GM06990 (cell line): Measurements from ENCODE around the gene CDC14A.

Source experiments
- DNase-seq: peaks from one replicate; pipeline ENCODE4 v3.0.0-alpha.2; 2011; ENCODE audit not compliant: insufficient read length; ENCODE audit errors: extremely low read depth
- H3K27me3 ChIP-seq: replicated peaks from 2 replicates; pipeline ENCODE4 v1.6.0; 2011; ENCODE audit warnings: low read length; ENCODE audit not compliant: control insufficient read depth, insufficient read depth
- H3K36me3 ChIP-seq: 2 replicates; pipeline ENCODE4 v1.5.1; 2011; ENCODE audit warnings: low read length; ENCODE audit not compliant: control insufficient read depth, insufficient read depth
- H3K4me3 ChIP-seq: replicated peaks from 2 replicates; pipeline ENCODE4 v1.5.1; 2011; ENCODE audit warnings: low read depth, mild to moderate bottlenecking, control low read depth, low read length
- TF ChIP-seq, protein P1 (sequence below): IDR thresholded peaks from 2 replicates; pipeline ENCODE4 v1.5.1; 2011; ENCODE audit warnings: low read length, control low read depth, mild to moderate bottlenecking, inconsistent platforms; ENCODE audit not compliant: insufficient read depth, poor library complexity, severe bottlenecking

Gene CDC14A

GRCh38 chr1:100565533-100565932, 213.2 kb downstream of the CDC14A start:
- H3K36me3 ChIP-seq: no peaks in the 10 kb centered on the region
- H3K4me3 ChIP-seq: no peak overlapping the region
- H3K27me3 ChIP-seq: no peaks in the 10 kb centered on the region
- TF ChIP-seq, protein P1, sequence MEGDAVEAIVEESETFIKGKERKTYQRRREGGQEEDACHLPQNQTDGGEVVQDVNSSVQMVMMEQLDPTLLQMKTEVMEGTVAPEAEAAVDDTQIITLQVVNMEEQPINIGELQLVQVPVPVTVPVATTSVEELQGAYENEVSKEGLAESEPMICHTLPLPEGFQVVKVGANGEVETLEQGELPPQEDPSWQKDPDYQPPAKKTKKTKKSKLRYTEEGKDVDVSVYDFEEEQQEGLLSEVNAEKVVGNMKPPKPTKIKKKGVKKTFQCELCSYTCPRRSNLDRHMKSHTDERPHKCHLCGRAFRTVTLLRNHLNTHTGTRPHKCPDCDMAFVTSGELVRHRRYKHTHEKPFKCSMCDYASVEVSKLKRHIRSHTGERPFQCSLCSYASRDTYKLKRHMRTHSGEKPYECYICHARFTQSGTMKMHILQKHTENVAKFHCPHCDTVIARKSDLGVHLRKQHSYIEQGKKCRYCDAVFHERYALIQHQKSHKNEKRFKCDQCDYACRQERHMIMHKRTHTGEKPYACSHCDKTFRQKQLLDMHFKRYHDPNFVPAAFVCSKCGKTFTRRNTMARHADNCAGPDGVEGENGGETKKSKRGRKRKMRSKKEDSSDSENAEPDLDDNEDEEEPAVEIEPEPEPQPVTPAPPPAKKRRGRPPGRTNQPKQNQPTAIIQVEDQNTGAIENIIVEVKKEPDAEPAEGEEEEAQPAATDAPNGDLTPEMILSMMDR: no peak
- DNase-seq: no peak

- H3K4me3 ChIP-seq: no peak overlapping the region
- no peaks in the 10 kb centered on the region for H3K27me3 ChIP-seq
- no peaks in the 10 kb centered on the region for H3K36me3 ChIP-seq
- DNase-seq: no peak
- TF ChIP-seq, protein P1: no peak
These were observed 213.8 kb downstream of the CDC14A start for GRCh38 chr1:100565937-100566699.

GRCh38 chr1:100567062-100567461, 214.8 kb downstream of the CDC14A start:
- Histone ChIP-seq H3K36me3 (no peaks in the 10 kb centered on the region), H3K4me3 (no peak overlapping the region), H3K27me3 (no peaks in the 10 kb centered on the region)
- no peak for DNase-seq
- TF ChIP-seq, protein P1: no peak
